ACC112 (cell line): ENCODE results near the gene GABRR3.

ENCODE experiments used
- H2AFZ ChIP-seq: fragments of 200-600 bp; sonication (generic); one replicate; pipeline ENCODE4 v1.6.0; 2017; ENCODE audit warnings: antibody characterized with exemption, low read length; ENCODE audit not compliant: unreplicated experiment
- H3K27ac ChIP-seq: fragments of 200-600 bp; sonication (generic); 2 replicates; pipeline ENCODE4 v1.5.1; 2014; ENCODE audit warnings: low read depth, mild to moderate bottlenecking, antibody characterized with exemption, low read length, moderate library complexity
- H3K27me3 ChIP-seq: fragments of 200-600 bp; sonication (generic); 2 replicates; pipeline ENCODE4 v1.6.1; 2014; ENCODE audit warnings: mild to moderate bottlenecking, antibody characterized with exemption, low read length, moderate library complexity, mixed read lengths; ENCODE audit not compliant: insufficient read depth
- H3K36me3 ChIP-seq: fragments of 200-600 bp; sonication (generic); 2 replicates; pipeline ENCODE4 v1.6.1; 2016; ENCODE audit warnings: mild to moderate bottlenecking, antibody characterized with exemption, low read length, moderate library complexity, mixed read lengths; ENCODE audit not compliant: insufficient read depth
- H3K4me1 ChIP-seq: fragments of 200-600 bp; sonication (generic); one replicate; pipeline ENCODE4 v1.6.1; 2016; ENCODE audit warnings: low read length, mixed read lengths; ENCODE audit not compliant: insufficient read depth, unreplicated experiment, control insufficient read depth
- H3K4me3 ChIP-seq: fragments of 200-600 bp; sonication (generic); 2 replicates; pipeline ENCODE4 v1.5.1; 2014; ENCODE audit warnings: mild to moderate bottlenecking, low read depth, low read length
- H3K79me2 ChIP-seq: fragments of 200-600 bp; sonication (generic); one replicate; pipeline ENCODE4 v1.6.0; 2016; ENCODE audit warnings: low read length; ENCODE audit not compliant: control insufficient read depth, unreplicated experiment, insufficient read depth

Gene GABRR3

DNA sequence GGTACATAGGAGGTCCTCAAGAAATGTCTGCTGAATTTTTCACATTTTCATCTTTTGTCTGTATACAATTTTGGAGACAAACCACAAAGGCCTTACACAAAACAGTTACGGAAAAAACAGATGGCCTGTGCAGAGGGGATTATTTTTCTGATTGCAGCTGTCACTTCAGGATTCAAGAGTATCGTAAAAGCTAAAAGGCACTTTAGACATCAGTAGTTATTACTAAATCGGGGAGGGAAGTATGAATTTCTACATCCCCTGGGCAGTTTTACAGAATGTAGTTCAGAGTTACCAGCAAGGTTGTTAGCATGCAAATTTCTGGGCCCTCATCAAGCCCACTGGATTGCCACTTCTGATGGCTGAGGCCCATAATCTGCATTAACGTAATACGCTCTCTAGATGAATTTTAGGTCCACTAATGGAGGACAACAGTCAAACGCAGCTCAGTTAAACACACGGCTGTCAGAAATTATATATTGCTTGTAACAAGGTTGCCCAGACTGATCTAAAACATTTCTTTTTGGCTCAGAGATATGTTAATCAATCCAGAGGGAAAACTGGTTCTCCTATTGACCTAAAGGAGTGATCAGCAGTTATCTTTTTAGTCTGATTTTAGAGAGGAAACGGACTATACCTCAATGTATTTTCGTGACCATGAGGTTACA is 64.0 kb downstream of the GABRR3 start:
- Histone ChIP-seq H2AFZ (peak overlapping the region; percentile 61), H3K4me1 (peaks cover 19% of the 10 kb centered on the region), H3K79me2 (peaks cover 44% of the 10 kb centered on the region), H3K27me3 (no peaks in the 10 kb centered on the region), H3K36me3 (no peaks in the 10 kb centered on the region), H3K27ac (peak overlapping the region; percentile 2; the same call in 1 of the 2 replicates), H3K4me3 (peak overlapping the region; percentile 78)

DNA sequence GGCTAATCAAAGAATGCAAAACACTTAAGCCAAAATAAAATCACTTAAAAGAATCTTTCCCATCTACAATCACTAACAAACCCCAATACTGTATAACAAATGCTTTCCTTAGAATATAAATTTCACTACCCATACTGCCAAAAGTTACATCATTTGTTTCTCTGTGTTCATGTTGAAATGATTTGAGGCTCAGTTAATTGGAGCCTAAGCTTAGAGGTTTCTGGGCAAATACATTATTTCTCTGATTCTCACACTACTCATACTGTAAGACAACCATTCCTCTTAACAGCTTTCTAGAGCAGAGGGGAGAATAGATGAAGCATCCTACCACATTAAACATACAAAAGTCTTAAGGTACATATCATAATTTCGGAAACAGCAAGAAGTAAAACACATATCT is 65.0 kb downstream of the GABRR3 start:
- H3K27me3 ChIP-seq, result no peaks in the 10 kb centered on the region
- 0 out of 2 replicates have a peak, but pooled peaks cover 3% of the 10 kb centered on the region for H3K36me3 ChIP-seq
- peaks cover 52% of the 10 kb centered on the region for H3K79me2 ChIP-seq
- no peak overlapping the region for H3K27ac ChIP-seq
- peaks cover 19% of the 10 kb centered on the region for H3K4me1 ChIP-seq
- H3K4me3 ChIP-seq, result peak overlapping the region; percentile 78
- H2AFZ ChIP-seq, result no peak overlapping the region

- H3K36me3 ChIP-seq, result 0 out of 2 replicates have a peak, but pooled peaks cover 3% of the 10 kb centered on the region
- no peak overlapping the region for H3K27ac ChIP-seq
- no peaks in the 10 kb centered on the region for H3K27me3 ChIP-seq
- H2AFZ ChIP-seq, result no peak overlapping the region
- H3K4me1 ChIP-seq, result peaks cover 19% of the 10 kb centered on the region
- no peak overlapping the region for H3K4me3 ChIP-seq
- H3K79me2 ChIP-seq, result peaks cover 55% of the 10 kb centered on the region
These were observed 65.6 kb downstream of the GABRR3 start for GRCh38 chr3:97969541-97969940.

- no peaks in the 10 kb centered on the region for H3K27me3 ChIP-seq
- peaks cover 56% of the 10 kb centered on the region for H3K79me2 ChIP-seq
- no peak overlapping the region for H3K27ac ChIP-seq
- 0 out of 2 replicates have a peak, but pooled peaks cover 3% of the 10 kb centered on the region for H3K36me3 ChIP-seq
- peaks cover 19% of the 10 kb centered on the region for H3K4me1 ChIP-seq
- no peak overlapping the region for H3K4me3 ChIP-seq
- H2AFZ ChIP-seq, result no peak overlapping the region
These were observed 66.7 kb downstream of the GABRR3 start for GRCh38 chr3:97968376-97968775.

- H3K27me3 ChIP-seq, result no peaks in the 10 kb centered on the region
- peaks cover 60% of the 10 kb centered on the region for H3K79me2 ChIP-seq
- H3K4me1 ChIP-seq, result peaks cover 17% of the 10 kb centered on the region
These were observed 67.1 kb downstream of the GABRR3 start for GRCh38 chr3:97967966-97968365.

GRCh38 chr3:97960993-97961766 is 73.9 kb downstream of the GABRR3 start:
- Histone ChIP-seq H3K27me3 (no peaks in the 10 kb centered on the region), H3K4me1 (peaks cover 25% of the 10 kb centered on the region), H3K36me3 (peaks cover 19% of the 10 kb centered on the region; the same call in 1 of the 2 replicates), H3K79me2 (peaks cover 32% of the 10 kb centered on the region), H3K27ac (no peak overlapping the region), H3K4me3 (peak overlapping the region; percentile 40), H2AFZ (no peak overlapping the region)

More at GRCh38 chr3:97967966-97968365, 67.1 kb downstream of the GABRR3 start:
- Histone ChIP-seq H3K4me3 (no peak overlapping the region), H3K27ac (no peak overlapping the region), H2AFZ (no peak overlapping the region), H3K36me3 (0 out of 2 replicates have a peak, but pooled peaks cover 3% of the 10 kb centered on the region)

DNA sequence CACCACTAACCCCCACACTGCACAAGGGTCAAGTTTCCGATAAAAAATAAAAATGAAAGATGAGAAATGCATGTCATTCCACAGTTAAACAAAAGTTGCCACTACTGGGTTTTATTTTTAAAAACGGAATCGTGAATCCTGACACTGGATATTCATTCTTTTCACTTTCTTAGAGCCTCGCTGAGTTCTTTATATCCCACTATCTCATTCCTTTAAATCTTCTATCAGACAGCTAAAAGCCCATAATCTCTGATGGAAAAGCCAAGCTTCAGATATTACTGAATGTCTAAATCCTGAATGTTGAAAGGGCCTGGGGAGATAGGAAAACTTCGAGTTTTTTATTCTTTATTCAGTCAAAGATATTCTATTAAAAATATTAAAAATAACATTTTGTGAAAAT is 74.6 kb downstream of the GABRR3 start:
- Histone ChIP-seq H3K27ac (no peak overlapping the region), H3K27me3 (no peaks in the 10 kb centered on the region), H3K36me3 (peaks cover 16% of the 10 kb centered on the region; the same call in 1 of the 2 replicates), H3K4me1 (peaks cover 25% of the 10 kb centered on the region), H3K4me3 (no peak overlapping the region), H3K79me2 (peaks cover 26% of the 10 kb centered on the region), H2AFZ (no peak overlapping the region)

DNA sequence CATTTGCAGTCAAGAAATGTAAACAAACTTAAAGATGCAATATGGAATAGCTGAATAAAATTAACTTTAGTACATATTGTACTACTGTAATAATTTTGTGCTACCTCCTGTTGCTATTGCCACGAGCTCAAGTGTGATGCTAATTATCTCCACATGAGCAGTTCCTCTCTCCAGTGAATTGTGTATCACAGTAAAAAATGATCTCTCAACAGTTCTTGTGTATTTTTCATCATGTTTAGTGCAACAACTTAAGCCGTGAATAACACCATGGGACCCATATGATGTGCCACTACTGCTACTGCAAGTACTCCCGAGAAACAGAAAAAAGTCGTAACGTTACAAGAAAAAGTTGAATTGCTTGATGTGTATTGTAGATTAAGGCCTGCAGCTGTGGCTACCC is 75.2 kb downstream of the GABRR3 start:
- Histone ChIP-seq H3K79me2 (peaks cover 23% of the 10 kb centered on the region), H3K36me3 (peaks cover 16% of the 10 kb centered on the region; the same call in 1 of the 2 replicates)

DNA sequence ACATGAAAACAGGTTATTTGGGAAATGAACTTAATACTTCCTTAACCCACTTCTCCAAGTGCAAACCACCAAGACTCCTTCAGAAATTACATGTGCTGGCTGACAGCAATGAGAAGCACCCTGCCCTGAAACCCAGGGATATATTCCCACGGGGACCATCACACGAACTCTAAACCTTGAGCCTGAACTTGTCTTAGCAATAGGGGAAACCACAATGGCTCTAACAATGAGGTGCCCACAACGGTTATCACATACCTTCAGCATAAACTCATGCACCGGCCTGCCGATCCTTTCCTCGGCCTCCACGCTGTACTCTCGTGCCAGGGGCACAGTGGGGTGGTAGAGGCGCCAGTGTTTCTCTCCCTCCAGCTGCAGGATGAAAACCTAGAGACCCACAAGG is 76.3 kb downstream of the GABRR3 start:
- Histone ChIP-seq H2AFZ (no peak overlapping the region), H3K27ac (peak overlapping the region; percentile 58; the same call in 1 of the 2 replicates), H3K79me2 (peaks cover 21% of the 10 kb centered on the region)

More for the DNA sequence above, 75.2 kb downstream of the GABRR3 start:
- H3K4me3 ChIP-seq, result no peak overlapping the region
- H3K27me3 ChIP-seq, result no peaks in the 10 kb centered on the region
- peaks cover 25% of the 10 kb centered on the region for H3K4me1 ChIP-seq
- no peak overlapping the region for H3K27ac ChIP-seq
- H2AFZ ChIP-seq, result no peak overlapping the region

DNA sequence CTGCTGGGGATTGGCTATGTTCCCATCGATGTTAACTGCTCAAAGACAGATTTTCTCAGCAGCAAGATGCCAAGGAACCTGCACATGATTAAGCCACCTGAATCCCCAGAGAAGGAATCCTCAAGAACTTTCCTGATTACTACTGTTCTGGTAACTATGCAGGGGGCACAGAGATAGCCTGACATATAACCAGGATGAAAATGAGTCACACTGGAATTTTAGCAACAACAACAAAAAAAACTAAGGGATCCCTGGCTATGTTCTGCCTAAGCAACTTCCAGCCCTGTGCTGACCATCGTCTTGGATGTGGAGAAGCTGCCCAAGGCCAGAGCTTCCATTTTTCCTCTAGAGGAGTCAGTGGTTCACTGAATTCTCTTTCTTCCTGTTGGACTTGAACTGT is 76.7 kb downstream of the GABRR3 start:
- peaks cover 25% of the 10 kb centered on the region for H3K4me1 ChIP-seq
- H3K27me3 ChIP-seq, result no peaks in the 10 kb centered on the region
- no peak overlapping the region; the same call in 1 of the 2 replicates for H3K4me3 ChIP-seq
- H2AFZ ChIP-seq, result no peak overlapping the region
- H3K27ac ChIP-seq, result peak overlapping the region; percentile 58
- peaks cover 21% of the 10 kb centered on the region for H3K79me2 ChIP-seq
- peaks cover 25% of the 10 kb centered on the region; the same call in 1 of the 2 replicates for H3K36me3 ChIP-seq

More for the DNA sequence above, 76.3 kb downstream of the GABRR3 start:
- Histone ChIP-seq H3K4me3 (no peak overlapping the region; the same call in 1 of the 2 replicates), H3K36me3 (peaks cover 25% of the 10 kb centered on the region; the same call in 1 of the 2 replicates), H3K4me1 (peaks cover 25% of the 10 kb centered on the region), H3K27me3 (no peaks in the 10 kb centered on the region)
